Erythroblast (primary cell): ENCODE data around the gene APLP2.

Experiments used
- DNase-seq, 2 experiments: peaks; one replicate each; lab custom pipeline; 2025; lab: John Stamatoyannopoulos, UW
- GATA1 ChIP-seq: IDR thresholded peaks from 2 replicates; pipeline ENCODE4 v1.6.1; 2011; ENCODE audit warnings: low read depth, mild to moderate bottlenecking, control low read depth, low read length, moderate library complexity
- POLR2A ChIP-seq: IDR thresholded peaks from 2 replicates; pipeline ENCODE4 v1.6.1; 2011; ENCODE audit warnings: mild to moderate bottlenecking, low read length

APLP2 gene

DNA sequence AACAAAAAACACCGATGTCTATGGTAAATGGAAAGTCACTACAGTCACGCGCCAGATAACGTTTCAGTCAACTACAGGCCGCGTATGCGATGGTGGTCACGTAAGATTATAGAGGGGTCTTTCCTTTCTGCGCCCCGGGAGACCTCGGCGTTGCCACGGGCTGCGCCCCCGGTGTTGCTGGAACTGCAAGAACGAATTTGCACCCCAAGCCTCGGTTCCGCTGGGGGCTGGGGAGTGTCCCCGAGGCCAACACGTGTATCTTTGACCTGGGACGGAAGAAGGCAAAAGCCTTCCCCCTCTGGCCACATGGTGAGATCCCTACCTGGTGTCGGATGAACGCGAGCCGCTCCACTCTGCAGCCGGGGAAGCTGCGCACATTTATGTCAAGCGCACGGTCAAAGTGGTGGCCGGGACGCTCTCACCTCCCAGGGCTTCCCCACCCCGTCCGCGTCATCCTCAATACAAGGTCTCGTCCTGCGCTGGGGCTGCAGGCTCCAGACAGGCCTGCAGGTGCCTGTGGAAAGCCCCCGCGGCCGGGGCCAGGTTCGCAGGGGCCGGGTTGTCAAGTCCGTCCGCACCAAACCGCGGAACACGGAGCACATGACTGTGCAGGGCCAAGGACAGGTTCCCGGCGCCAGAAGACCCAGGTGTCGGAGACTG is 29.3 kb upstream of the APLP2 start:
- no peak for DNase-seq
- TF ChIP-seq GATA1: no peak
- TF ChIP-seq POLR2A: no peak

GRCh38 chr11:130042093-130042591 is 27.6 kb upstream of the APLP2 start:
- no peak for DNase-seq
- TF ChIP-seq GATA1: no peak
- TF ChIP-seq POLR2A: no peak

DNA sequence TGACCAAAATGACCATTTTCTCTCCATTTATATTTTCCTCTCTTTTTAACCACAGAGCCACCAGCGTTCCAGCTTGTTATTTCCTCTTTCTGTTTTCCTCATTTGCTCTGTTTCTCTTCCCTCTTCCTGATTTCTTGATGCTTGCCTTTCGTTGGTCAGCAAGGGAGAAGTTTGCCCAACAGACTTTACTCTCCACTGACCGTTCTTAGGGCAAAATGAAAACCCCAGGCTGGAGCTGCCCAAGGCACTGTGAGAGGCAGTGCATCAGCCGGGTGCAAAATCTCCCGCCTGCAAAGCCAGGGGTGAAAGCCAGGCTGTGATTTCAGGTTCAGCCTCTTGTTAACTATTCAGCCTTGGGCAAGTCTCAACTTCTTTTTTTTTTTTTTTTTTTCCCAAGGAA is 26.1 kb upstream of the APLP2 start:
- no peak for DNase-seq
- TF ChIP-seq GATA1 (no peak), POLR2A (no peak)

GRCh38 chr11:130047141-130047540 is 22.6 kb upstream of the APLP2 start:
- TF ChIP-seq GATA1: no peak
- no peak for TF ChIP-seq POLR2A
- DNase-seq: no peak

GRCh38 chr11:130049328-130049771 is 20.3 kb upstream of the APLP2 start:
- no peak for TF ChIP-seq GATA1
- TF ChIP-seq POLR2A: no peak
- peak; percentile 32 to 33 for DNase-seq

DNA sequence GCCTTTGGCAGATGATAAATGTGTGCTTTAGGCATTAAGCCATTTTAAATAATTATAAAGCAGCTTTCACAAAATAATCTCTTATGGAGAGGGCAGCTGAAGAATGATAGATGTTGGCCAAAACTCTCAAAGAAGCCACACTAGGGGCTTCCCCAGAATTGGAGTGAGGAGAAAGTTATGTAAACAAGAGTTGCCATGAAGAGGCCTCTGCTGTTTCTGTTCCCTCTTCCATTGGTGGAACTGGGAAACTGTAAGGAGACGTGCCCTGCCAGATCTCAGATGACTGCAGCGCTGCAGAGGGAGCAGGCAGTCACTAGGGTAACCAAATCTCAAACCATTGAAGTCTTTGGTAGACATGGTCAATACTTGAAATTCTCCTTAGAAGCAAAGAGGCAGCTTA is 19.4 kb upstream of the APLP2 start:
- no peak for TF ChIP-seq POLR2A
- no peak for TF ChIP-seq GATA1
- DNase-seq: no peak

DNA sequence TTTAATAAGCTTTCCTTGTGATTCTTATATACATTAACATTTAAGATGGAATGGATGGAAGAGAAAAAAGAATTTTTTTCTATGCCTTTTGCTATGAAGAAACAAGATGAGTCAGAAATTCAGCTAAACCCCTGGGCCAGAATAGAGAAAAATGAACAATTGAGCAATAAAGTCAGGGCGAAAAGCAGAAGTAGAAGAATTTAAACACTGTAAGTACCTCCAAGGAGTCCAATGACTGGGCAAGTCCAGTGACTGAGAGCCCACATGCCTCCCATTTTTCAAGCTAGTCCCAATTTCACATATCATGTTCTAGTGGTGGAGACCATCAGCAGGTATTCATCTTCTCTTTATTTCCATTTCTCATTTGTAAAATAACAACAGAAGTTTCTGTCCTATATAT is 18.6 kb upstream of the APLP2 start:
- no peak for DNase-seq

GRCh38 chr11:130052567-130052966 is 17.1 kb upstream of the APLP2 start:
- TF ChIP-seq POLR2A (no peak), GATA1 (no peak)
- no peak for DNase-seq

More for the DNA sequence above, 18.6 kb upstream of the APLP2 start:
- no peak for TF ChIP-seq GATA1
- no peak for TF ChIP-seq POLR2A

DNA sequence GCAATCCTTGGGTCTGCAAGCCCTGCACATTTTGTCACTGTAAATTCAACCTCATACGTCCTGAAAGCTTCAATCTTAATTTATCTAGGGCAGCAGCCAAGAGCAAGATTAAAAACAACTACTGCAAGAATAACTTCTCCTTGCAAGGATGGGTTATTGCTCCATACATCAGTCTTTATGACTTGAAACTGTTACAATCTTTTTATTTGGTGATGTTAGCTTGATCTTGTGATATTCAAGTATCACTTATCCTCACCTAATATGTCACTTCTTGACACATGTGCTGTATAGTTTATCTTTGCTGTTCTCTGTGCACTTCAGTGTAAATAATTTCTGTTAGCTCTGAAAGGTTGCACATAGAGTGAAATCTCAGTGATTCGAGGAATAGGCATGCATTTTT is 14.7 kb upstream of the APLP2 start:
- no peak for DNase-seq

GRCh38 chr11:130055617-130056016 is 14.1 kb upstream of the APLP2 start:
- no peak for DNase-seq
- TF ChIP-seq GATA1 (no peak), POLR2A (no peak)

More for the DNA sequence above, 14.7 kb upstream of the APLP2 start:
- no peak for TF ChIP-seq GATA1
- TF ChIP-seq POLR2A: no peak

DNA sequence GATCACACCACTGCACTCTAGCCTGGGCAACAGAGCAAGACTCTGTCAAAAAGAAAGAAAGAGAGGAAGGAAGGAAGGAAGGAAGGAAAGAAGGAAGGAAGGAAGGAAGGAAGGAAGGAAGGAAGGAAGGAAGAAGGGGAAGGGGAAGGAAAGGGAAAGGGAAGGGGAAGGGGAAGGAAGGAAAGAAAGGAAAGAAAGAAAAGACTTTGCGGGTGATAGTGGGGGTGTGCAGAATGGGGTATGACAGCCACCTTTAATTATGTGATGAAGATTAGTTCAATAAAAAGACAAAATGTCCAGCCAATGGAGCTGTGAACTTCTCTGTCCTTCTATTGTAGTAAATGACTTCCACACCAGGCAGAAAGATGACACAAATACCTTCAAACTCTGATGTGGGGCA is 8.7 kb upstream of the APLP2 start:
- no peak for DNase-seq
- TF ChIP-seq GATA1 (no peak), POLR2A (no peak)

GRCh38 chr11:130062026-130062425 is 7.7 kb upstream of the APLP2 start:
- no peak for TF ChIP-seq POLR2A
- DNase-seq: no peak

DNA sequence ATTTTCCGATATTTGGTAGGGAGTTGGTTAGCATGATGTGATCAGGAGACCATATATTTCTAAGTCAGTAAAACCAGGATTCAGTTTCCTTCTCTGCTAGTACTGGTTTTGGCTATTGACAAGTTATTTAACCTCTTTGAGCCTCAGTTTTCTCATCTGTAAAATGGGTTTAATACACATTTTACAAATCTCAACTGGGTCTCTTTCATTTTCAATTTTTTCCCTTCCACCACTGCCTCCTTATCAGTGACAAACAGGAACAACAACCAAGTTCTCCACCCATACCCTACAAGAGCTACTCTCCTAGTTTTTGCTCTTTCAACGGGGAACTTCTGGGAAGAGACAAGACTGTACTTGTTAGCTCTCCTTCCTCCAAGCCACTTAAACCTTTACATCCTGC is 6.2 kb upstream of the APLP2 start:
- TF ChIP-seq GATA1: no peak
- TF ChIP-seq POLR2A: peak; percentile 11
- peak; percentile 50 to 63 for DNase-seq

DNA sequence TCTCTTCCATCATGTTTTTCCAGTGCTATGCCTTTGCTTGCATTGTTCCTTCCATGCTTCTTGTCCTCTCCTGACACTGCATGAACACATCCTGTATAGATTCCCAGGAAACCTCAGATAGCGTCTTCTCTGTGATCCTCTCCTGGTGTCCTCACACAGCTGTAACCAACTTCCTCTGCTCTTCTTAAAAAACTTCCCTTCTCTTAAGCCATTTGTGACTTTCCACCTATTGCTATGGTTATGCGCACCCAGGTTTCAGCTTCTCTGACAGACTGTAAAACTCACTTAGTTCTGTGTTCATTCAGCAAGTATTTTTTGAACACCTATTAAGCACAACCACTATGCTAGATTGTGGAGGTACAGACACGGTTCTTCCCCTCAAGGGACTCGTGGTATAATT is 5.1 kb upstream of the APLP2 start:
- DNase-seq: no peak
- TF ChIP-seq GATA1 (no peak), POLR2A (no peak)

- no peak for TF ChIP-seq GATA1
- TF ChIP-seq POLR2A: no peak
- DNase-seq: no peak
Measured at GRCh38 chr11:130066338-130066737, 3.4 kb upstream of the APLP2 start.

- no peak for TF ChIP-seq POLR2A
- no peak for TF ChIP-seq GATA1
- no peak for DNase-seq
Measured at GRCh38 chr11:130068546-130068985, 1.1 kb upstream of the APLP2 start.
